BJ (cell line): ENCODE results near the gene RBMX. TPM values are rescaled to one million over a fixed set of nuclear protein-coding genes. Genes with fewer than 3 reads are reported as not detected.
"Not testable (repeated sequence)": the region's sequence is repeated elsewhere in the genome, so short reads cannot be mapped to it uniquely, and the experiment has no call there.

Experiments
- CTCF ChIA-PET: fragments of 350-600 bp; formaldehyde crosslinking; extraction: SDS; loops from one replicate; lab custom pipeline; 2021; ENCODE audit warnings: antibody characterized with exemption, inconsistent platforms; lab: Yijun Ruan, JAX
- POLR2A ChIA-PET: fragments of 300-600 bp; sonication (Branson Sonifier 250); formaldehyde crosslinking; extraction: SDS; loops from one replicate; lab custom pipeline; 2021; ENCODE audit warnings: antibody characterized with exemption; lab: Charles Lee
- DNase-seq: peaks from one replicate; pipeline ENCODE4 v3.0.0-alpha.2; 2011; ENCODE audit warnings: low read depth
- H3K27me3 ChIP-seq: 2 replicates; pipeline ENCODE4 v1.6.0; 2011; ENCODE audit warnings: low read length; ENCODE audit not compliant: control insufficient read depth, insufficient read depth
- H3K36me3 ChIP-seq: 2 replicates; pipeline ENCODE4 v1.5.1; 2011; ENCODE audit warnings: low read length; ENCODE audit not compliant: control insufficient read depth, insufficient read depth
- H3K4me3 ChIP-seq: 2 replicates; pipeline ENCODE4 v1.5.1; 2011; ENCODE audit warnings: low read depth, mild to moderate bottlenecking, control low read depth, low read length
- CTCF ChIP-seq: IDR thresholded peaks from 2 replicates; pipeline ENCODE4 v1.5.1; 2011; ENCODE audit warnings: low read depth, mild to moderate bottlenecking, control low read depth, inconsistent platforms, low read length, moderate library complexity; ENCODE audit not compliant: insufficient read depth
- polyA plus RNA-seq: library from polyadenylated mRNA; depleted of rRNA; stranded (reverse); fragments of >200 nt; gene quantifications from 2 replicates; pipeline ENCODE4 v1.2.3, GENCODE V29; 2011

RBMX gene
- polyA plus RNA-seq, 1 experiment = 73.5 TPM

DNA sequence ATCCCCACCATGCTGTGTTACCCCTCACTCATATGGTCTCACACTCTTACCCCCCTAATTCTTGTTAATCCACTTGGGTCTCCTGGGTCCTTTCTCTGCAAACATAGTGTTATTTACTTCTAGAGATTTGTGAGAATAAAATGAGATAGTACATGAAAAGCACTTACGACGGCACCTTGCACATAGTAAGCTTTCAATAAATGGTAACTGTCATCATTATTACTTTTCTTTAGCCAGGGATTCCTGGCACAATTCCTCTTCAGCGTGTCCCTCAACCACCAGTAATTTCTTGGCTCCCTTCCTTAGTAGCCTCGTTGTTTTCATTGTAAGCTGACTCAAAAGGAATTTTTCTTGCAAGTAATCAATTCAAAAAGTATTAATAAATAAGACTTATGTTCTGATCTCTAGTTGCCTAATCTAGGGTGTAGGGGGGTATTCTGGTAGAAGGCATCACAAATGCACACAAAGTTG, 30.1 kb upstream of the RBMX start:
- ChIA-PET CTCF (no interaction called here), POLR2A (no interaction called here)
- Histone ChIP-seq H3K4me3 (no peak overlapping the region; the same call in 1 of the 2 replicates), H3K27me3 (no peaks in the 10 kb centered on the region), H3K36me3 (no peaks in the 10 kb centered on the region)
- TF ChIP-seq CTCF = no peak
- DNase-seq = no peak

GRCh38 chrX:136909706-136910564, 29.4 kb upstream of the RBMX start:
- TF ChIP-seq CTCF = no peak
- Histone ChIP-seq H3K4me3 (peak overlapping the region; percentile 52), H3K36me3 (no peaks in the 10 kb centered on the region), H3K27me3 (no peaks in the 10 kb centered on the region)
- CTCF ChIA-PET = no interaction called here
- peak; percentile 71 for DNase-seq
- POLR2A ChIA-PET = interaction anchor here (1.5 kb wide), 1 partner anchor 29 kb away, joined by 3 read pairs; the partner anchor contains the start of gene RBMX

DNA sequence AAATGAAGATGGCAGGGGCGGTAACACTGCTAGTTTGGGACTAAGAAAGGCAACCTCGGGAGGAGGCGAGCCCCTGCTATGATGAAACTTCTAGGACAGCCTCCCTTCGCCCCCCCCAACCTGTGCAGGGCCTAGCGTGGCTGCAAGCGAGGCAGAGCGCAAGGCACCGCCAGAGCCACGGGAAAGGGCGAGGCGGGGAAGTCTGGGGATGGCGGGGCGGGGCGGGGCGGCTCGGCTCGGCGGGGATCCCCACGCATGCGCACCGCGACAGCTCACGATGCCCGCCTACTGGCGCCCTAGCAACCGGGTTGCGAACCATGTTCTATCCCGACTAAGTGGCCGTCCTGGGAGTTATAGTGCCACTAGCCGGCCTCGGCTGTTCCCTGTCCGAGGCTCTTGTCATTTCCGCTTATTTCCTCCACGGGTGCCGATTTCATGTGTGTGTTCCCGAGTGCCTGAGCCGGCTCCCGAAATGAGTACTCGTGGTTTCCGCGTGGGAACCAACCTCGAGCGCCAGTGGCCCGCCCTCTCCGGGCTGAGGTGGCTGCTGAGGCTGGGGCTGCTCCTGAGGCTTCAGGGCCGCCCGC, 28.7 kb upstream of the RBMX start:
- CTCF ChIA-PET = no interaction called here
- no peak for TF ChIP-seq CTCF
- Histone ChIP-seq H3K4me3 (peak overlapping the region; percentile 52), H3K36me3 (no peaks in the 10 kb centered on the region), H3K27me3 (no peaks in the 10 kb centered on the region)
- POLR2A ChIA-PET = interaction anchor here (1.5 kb wide), 1 partner anchor 29 kb away, joined by 3 read pairs; the partner anchor contains the start of gene RBMX
- DNase-seq = no peak

DNA sequence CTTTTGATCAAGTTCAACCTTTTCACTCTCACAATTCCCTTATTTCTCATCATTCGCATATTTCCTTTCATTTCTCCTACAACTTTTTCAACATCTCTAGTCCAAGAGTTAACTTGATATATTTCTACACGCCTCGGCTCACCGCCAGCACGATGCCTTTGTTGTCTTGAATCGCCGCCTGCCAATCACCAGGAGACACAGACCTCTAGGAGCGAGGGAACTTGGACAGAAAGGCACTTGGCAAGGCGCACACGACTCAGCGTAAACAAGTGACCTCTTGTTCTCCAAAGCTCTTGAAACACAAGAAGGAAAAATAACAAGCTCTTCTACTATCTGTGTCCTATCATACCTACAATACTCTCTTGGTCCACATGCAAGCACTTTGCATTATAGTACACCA, 27.1 kb upstream of the RBMX start:
- no peak for TF ChIP-seq CTCF
- Histone ChIP-seq H3K36me3 (no peaks in the 10 kb centered on the region), H3K4me3 (no peak overlapping the region), H3K27me3 (no peaks in the 10 kb centered on the region)
- ChIA-PET CTCF (no interaction called here), POLR2A (no interaction called here)
- DNase-seq = no peak

- no peak for TF ChIP-seq CTCF
Measured at GRCh38 chrX:136906921-136907510, 26.5 kb upstream of the RBMX start.

GRCh38 chrX:136904067-136904466, 23.5 kb upstream of the RBMX start:
- H3K27me3 ChIP-seq, POLR2A ChIA-PET, H3K36me3 ChIP-seq, H3K4me3 ChIP-seq, DNase-seq: not testable (repeated sequence)
- CTCF ChIA-PET = interaction anchor here (1.0 kb wide), 1 partner anchor 193 kb away, joined by 3 read pairs; no protein-coding TSS in a partner anchor

More at GRCh38 chrX:136906921-136907510, 26.5 kb upstream of the RBMX start:
- no peak overlapping the region for H3K4me3 ChIP-seq
- DNase-seq = no peak
- no peaks in the 10 kb centered on the region for H3K36me3 ChIP-seq
- CTCF ChIA-PET = no interaction called here
- POLR2A ChIA-PET = no interaction called here
- H3K27me3 ChIP-seq = no peaks in the 10 kb centered on the region

DNA sequence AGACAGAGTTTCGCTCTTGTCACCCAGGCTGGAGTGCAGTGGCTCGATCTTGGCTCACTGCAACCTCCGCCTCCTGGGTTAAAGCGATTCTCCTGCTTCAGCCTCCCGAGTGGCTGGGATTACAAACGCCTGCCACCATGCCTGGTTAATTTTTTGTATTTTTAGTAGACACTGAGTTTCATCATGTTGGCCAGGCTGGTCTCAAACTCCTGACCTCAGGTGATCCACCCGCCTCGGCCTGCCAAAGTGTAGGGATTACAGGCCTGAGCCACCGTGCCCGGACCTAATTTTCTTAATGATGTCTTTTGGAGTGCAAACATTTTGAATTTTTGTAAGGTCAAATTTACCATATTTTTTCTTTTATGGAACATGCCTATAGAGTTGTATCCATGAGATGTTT, 19.5 kb upstream of the RBMX start:
- H3K4me3 ChIP-seq, CTCF ChIA-PET, DNase-seq, H3K27me3 ChIP-seq, H3K36me3 ChIP-seq, POLR2A ChIA-PET: not testable (repeated sequence)
